Fibroblast of lung (primary cell): Measurements from ENCODE around the gene CORO2B. TPM values are rescaled to one million over a fixed set of nuclear protein-coding genes. Genes with fewer than 3 reads are reported as not detected.

Source experiments
- DNase-seq, 2 donors: peaks; one replicate each; pipeline versions ENCODE4 v3.0.0 to v3.0.0-alpha.2; 2010; ENCODE audit warnings: low read depth in 2 of 2
- H2AFZ ChIP-seq: 2 replicates; pipeline ENCODE4 v1.5.1; 2012; ENCODE audit warnings: low read length, control low read depth, inconsistent platforms
- H3K27ac ChIP-seq: 2 replicates; pipeline ENCODE4 v1.5.1; 2011; ENCODE audit warnings: low read length, control low read depth; ENCODE audit not compliant: insufficient read depth
- H3K27me3 ChIP-seq: 2 replicates; pipeline ENCODE4 v1.5.1; 2011; ENCODE audit warnings: mild to moderate bottlenecking, low read length; ENCODE audit not compliant: control insufficient read depth, insufficient read depth
- H3K36me3 ChIP-seq: 2 replicates; pipeline ENCODE4 v1.5.1; 2011; ENCODE audit warnings: low read length; ENCODE audit not compliant: control insufficient read depth, insufficient read depth
- H3K4me1 ChIP-seq: 2 replicates; pipeline ENCODE4 v1.5.1; 2011; ENCODE audit warnings: low read length; ENCODE audit not compliant: control insufficient read depth, insufficient read depth; ENCODE audit errors: extremely low read depth
- H3K4me2 ChIP-seq: 2 replicates; pipeline ENCODE4 v1.5.1; 2011; ENCODE audit warnings: low read length, control low read depth; ENCODE audit not compliant: insufficient read depth; ENCODE audit errors: extremely low read depth
- H3K4me3 ChIP-seq, 4 experiments: fragments of 200-600 bp in 1 of 4; sonication (generic) in 1 of 4; replicated peaks in 1 of 4; 2 replicates each; pipeline ENCODE4 v1.5.1; 2011 to 2016; ENCODE audit warnings: low read length in 4 of 4, low read depth in 3 of 4, mild to moderate bottlenecking in 3 of 4, control low read depth in 2 of 4, inconsistent platforms in 1 of 4, mixed read lengths in 1 of 4; ENCODE audit not compliant: insufficient read depth in 1 of 4; ENCODE audit errors: control extremely low read depth in 1 of 4
- H3K79me2 ChIP-seq: 2 replicates; pipeline ENCODE4 v1.5.1; 2012; ENCODE audit warnings: mild to moderate bottlenecking, low read length, inconsistent platforms; ENCODE audit not compliant: control insufficient read depth, insufficient read depth
- H3K9ac ChIP-seq: 2 replicates; pipeline ENCODE4 v1.5.1; 2011; ENCODE audit warnings: mild to moderate bottlenecking, low read length, control low read depth; ENCODE audit not compliant: insufficient read depth
- H3K9me3 ChIP-seq: 2 replicates; pipeline ENCODE4 v1.5.1; 2012; ENCODE audit warnings: low read depth, low read length; ENCODE audit not compliant: control insufficient read depth, insufficient read depth
- H4K20me1 ChIP-seq: 2 replicates; pipeline ENCODE4 v1.5.1; 2011; ENCODE audit warnings: low read length; ENCODE audit not compliant: control insufficient read depth, insufficient read depth; ENCODE audit errors: extremely low read depth
- CTCF ChIP-seq, 2 donors: IDR thresholded peaks in 1 of 2; conservative IDR thresholded peaks in 1 of 2; 1 replicate in 1 of 2; 2 replicates in 1 of 2; pipeline ENCODE4 v1.5.1; 2011 to 2012; ENCODE audit warnings: low read length in 2 of 2, control low read depth in 1 of 2, inconsistent platforms in 1 of 2, low read depth in 1 of 2, mild to moderate bottlenecking in 1 of 2
- EZH2 ChIP-seq: IDR thresholded peaks from 2 replicates; pipeline ENCODE4 v1.5.1; 2012; ENCODE audit warnings: low read length, control low read depth, mild to moderate bottlenecking; ENCODE audit errors: missing control alignments
- polyA plus RNA-seq, 2 donors: library from polyadenylated mRNA; depleted of rRNA in 1 of 2; stranded (reverse) in 1 of 2; unstranded in 1 of 2; fragments of >200 nt; gene quantifications; 2 replicates each; pipeline ENCODE4 v1.2.1, GENCODE V29; 2011 to 2012; ENCODE audit warnings: missing spikeins in 1 of 2
- total RNA-seq: library from RNA; depleted of rRNA; stranded (reverse); fragments of >200 nt; gene quantifications from 2 replicates; pipeline ENCODE4 v1.2.1, GENCODE V29; 2014

Gene CORO2B
- total and polyA plus RNA-seq, 2 donors (not counting 1 experiment from before 2014, with no cell fraction given), result 17.5 to 25.3 TPM

DNA sequence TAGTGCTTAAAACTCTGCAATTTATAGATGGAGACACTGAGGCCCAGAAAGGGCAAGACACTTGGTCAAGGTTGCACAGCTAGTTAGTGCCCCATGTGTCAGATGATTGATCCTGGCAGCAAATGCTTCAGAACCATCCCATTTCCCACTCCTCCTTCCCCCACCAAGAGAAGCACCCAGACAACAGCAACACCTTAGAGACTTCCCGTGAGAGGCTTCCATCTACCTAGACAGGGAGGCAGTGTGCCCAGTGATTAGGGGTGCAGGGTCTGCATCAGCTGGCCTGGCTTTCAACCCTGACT, 77.6 kb downstream of the CORO2B start:
- H3K27ac ChIP-seq, result no peak overlapping the region
- no peak overlapping the region for H3K4me3 ChIP-seq
- H2AFZ ChIP-seq, result no peak overlapping the region
- H3K27me3 ChIP-seq, result no peaks in the 10 kb centered on the region
- no peaks in the 10 kb centered on the region for H3K79me2 ChIP-seq
- H3K4me1 ChIP-seq, result peaks cover 3% of the 10 kb centered on the region
- peaks cover 2% of the 10 kb centered on the region for H3K36me3 ChIP-seq
- H3K9ac ChIP-seq, result no peak overlapping the region
- no peaks in the 10 kb centered on the region for H3K9me3 ChIP-seq
- DNase-seq, result no peak
- no peak overlapping the region for H3K4me2 ChIP-seq
- H4K20me1 ChIP-seq, result no peaks in the 10 kb centered on the region
- TF ChIP-seq CTCF (conservative IDR thresholded peaks at IDR 0.05 in 1 of 2, IDR thresholded peaks at IDR 0.05 in 1 of 2; ENCODE audit: low read depth in 1 of 2, low read length in 2 of 2) (no peak), EZH2 (no peak)

GRCh38 chr15:68658151-68658550, 79.4 kb downstream of the CORO2B start:
- no peaks in the 10 kb centered on the region for H4K20me1 ChIP-seq
- H3K79me2 ChIP-seq, result no peaks in the 10 kb centered on the region
- H3K4me1 ChIP-seq, result no peaks in the 10 kb centered on the region
- H3K9ac ChIP-seq, result no peak overlapping the region
- DNase-seq, result no peak
- H3K27me3 ChIP-seq, result no peaks in the 10 kb centered on the region
- H3K4me2 ChIP-seq, result no peak overlapping the region
- H3K4me3 ChIP-seq, result no peak overlapping the region
- H2AFZ ChIP-seq, result no peak overlapping the region
- no peaks in the 10 kb centered on the region for H3K36me3 ChIP-seq
- H3K27ac ChIP-seq, result no peak overlapping the region
- TF ChIP-seq CTCF (conservative IDR thresholded peaks at IDR 0.05 in 1 of 2, IDR thresholded peaks at IDR 0.05 in 1 of 2; ENCODE audit: low read depth in 1 of 2, low read length in 2 of 2) (no peak), EZH2 (no peak)
- no peaks in the 10 kb centered on the region for H3K9me3 ChIP-seq

DNA sequence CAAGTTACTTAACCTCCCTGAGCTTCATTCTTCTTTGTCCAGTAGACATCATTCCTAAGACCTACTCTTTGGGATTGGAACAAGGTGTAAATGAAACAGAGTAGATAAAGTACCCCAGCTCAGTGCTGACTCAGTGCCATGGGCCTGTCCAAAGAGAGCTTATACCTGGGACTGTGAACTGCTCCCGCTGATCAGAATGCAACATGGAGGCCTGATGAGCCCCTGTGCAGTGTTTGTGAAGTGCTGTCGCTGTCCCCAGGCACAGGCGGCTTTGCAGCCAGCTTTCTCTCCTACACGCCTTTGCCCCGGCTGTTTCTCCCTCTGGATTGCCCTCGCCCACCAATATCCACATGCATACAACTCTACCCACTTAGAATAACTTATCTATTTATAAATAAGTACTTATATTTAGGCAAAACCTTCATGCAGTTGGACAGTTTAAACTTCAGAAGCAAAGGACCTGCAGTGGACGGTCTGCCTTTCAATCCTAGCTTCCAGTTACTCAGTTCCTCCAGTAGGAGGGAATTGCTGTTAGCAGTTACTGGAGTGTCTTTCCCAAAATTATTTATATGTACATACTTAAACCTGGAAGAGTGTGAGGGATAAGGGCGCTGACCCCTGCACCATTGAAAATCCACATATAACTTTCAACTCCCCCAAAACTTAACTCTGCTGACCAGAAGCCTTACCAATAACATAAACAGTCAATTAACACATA, 80.0 kb downstream of the CORO2B start:
- Histone ChIP-seq H3K36me3 (no peaks in the 10 kb centered on the region), H3K4me2 (no peak overlapping the region), H3K9ac (no peak overlapping the region), H2AFZ (no peak overlapping the region), H3K4me1 (no peaks in the 10 kb centered on the region), H4K20me1 (no peaks in the 10 kb centered on the region), H3K27me3 (no peaks in the 10 kb centered on the region), H3K4me3 (no peak overlapping the region), H3K27ac (no peak overlapping the region), H3K9me3 (no peaks in the 10 kb centered on the region), H3K79me2 (no peaks in the 10 kb centered on the region)
- TF ChIP-seq CTCF (conservative IDR thresholded peaks at IDR 0.05 in 1 of 2, IDR thresholded peaks at IDR 0.05 in 1 of 2; ENCODE audit: low read depth in 1 of 2, low read length in 2 of 2) (peak in 1 of 2 donors; percentile 15), EZH2 (no peak)
- DNase-seq, result no peak
